Right kidney (tissue), 1 donor: ENCODE results near the gene LRRC61.
"Not testable (repeated sequence)": the region's sequence is repeated elsewhere in the genome, so short reads cannot be mapped to it uniquely, and the experiment has no call there.

Source experiments
- DNase-seq: peaks from one replicate; pipeline ENCODE4 v3.0.0-alpha.2; 2016

Gene LRRC61

DNA sequence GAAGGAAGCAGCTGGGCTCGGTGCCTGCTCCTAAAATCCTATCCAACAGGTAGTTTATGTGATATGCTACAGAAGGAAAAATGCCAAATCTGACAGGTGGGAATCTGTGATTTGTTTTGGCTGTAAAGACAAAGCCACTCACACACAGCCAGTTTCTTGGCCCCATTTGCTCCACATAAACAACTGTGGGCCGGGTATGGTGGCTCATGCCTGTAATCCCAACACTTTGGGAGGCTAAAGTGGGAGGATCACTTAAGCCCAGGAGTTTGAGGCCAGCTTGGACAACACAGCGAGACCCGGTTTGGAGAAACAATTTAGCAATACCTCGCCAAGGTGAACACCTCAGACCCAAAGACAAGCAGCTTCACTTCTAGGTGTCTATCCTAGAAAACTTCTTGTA, 16.8 kb upstream of the LRRC61 start:
- DNase-seq: not testable (repeated sequence)

DNA sequence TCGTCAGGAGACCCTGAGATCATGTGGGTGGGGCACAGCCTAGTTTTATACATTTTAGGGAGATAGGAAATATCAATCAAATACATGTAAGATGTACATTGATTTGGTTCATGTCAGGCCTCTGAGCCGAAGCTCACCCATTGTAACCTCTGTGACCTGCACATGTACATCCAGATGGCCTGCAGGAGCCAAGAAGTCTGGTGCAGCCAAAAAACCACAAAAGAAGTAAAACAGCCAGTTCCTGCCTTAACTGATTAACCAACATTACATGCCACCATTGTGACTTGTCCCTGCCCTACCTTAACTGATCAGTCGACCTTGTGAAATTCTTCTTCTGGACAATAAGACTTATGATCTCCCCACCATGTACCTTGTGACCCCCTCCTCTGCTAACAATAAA, 16.0 kb upstream of the LRRC61 start:
- DNase-seq: no peak

DNA sequence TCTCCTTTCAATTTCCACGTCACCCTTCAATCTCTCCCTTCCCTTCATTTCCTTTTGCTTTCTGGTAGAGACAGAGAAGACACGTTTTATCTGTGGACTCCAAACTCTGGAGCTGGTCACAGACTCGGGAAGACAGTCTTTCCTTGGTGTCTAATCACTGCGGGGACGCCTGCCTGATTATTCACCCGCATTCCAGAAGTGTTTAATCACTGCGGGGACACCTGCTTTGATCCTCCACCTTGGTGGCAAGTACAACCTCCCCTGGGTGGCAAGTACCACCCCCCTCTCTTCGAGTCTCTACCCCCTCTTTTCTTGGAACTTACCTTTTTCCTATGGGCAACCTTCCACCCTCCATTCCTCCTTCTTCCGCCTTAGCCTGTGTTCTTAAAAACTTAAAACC, 15.3 kb upstream of the LRRC61 start:
- no peak for DNase-seq

DNA sequence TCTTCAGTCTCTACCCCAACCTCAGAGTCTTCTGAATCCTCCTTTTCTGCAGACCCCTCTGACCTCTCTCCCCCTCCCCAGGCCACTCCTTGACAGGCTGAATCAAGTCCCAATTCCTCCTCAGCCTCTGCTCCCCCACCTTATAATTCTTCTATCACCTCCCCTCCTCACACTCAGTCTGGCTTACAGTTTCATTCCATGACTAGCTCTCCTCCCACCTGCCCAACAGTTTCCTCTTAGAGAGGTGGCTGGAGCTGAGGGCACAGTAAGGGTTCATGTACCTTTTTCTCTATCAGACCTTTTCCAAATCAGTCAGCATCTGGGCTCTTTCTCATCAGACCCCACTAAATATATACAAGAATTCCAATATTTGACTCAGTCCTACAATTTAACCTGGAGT, 14.6 kb upstream of the LRRC61 start:
- DNase-seq: no peak

GRCh38 chr7:150311146-150311545, 12.0 kb upstream of the LRRC61 start:
- no peak for DNase-seq

DNA sequence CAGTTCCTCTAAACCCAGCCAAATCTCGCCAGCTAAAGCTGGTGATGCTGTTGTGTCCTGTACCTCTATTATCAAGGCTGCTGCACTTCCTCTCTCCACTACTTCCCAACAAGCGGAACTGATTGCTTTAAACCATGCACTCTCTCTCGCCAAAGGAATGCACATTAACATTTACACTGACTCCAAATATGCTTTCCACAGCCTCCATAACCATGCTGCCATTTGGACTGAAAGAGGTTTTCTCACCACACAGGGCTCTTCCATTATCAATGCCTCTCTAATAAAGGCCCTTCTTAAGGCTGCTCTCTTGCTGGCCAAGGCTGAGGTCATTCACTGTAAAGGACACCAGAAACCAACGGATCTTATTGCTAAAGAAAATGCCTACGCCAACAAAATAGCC, 11.4 kb upstream of the LRRC61 start:
- no peak for DNase-seq

- DNase-seq: not testable (repeated sequence)
Observed at GRCh38 chr7:150312649-150313366, 10.3 kb upstream of the LRRC61 start.

DNA sequence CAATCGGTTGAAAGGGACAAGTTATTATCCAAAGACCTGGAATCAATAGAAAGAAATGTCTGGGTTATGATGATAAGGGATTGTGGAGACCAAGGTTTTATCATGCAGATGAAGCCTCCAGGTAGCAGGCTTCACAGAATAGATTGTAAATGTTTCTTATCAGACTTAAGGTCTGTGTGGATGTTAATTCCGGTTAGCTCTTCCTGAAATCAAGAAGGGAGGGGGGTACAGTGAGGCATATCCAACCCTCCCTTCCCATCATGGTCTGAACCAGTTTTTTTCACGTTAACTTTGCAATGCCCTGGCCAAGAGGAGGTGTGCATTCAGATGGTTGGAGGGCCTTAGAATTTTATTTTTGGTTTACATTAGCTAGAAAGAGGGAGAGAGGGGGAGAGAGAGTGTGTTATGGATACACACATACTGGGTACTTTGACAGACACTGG, 9.8 kb upstream of the LRRC61 start:
- DNase-seq: no peak

DNA sequence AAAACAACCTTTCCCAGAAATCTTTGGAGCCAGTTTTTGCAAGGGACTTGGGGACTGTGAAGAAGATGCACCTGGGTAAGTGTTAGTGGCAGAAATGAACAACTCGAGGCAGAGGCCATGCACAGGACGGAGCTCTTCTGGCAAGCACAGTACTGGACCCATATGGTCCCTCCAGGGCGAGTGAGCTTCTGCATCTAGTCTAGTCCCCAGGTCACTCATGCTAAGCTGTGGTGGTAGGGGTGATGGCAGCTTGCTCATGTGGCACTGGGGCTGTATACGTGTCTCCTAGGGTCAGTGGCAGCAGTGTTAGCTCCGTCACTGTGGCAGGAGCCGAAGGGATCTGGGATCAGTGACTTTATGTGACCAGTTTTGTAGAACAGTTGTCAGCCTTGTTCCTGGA, 9.3 kb upstream of the LRRC61 start:
- no peak for DNase-seq

DNA sequence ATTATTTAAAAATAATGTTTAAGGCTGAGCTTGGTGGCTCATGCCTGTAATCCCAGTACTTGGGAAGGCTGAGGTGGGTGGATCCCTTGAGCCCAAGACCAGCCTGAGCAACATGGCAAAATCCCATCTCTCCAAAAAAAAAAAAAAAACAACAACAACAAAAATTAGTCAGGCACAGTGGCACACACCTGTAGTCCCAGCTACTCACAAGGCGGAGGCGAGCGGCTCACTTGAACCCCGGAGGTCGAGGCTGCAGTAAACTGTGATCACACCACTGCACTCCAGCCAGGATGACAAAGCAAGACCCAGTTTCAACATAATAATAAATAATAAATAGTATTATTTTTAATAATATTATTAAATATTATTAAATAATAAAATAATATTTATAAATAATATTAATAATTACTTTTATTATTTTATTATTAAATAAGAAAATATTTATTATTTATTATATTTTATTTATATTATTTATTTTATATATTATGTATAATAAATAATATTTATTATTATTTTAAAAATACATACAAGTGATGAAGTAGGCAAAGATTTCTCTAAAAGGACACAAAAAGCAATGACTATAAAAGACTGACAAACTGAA, 8.4 kb upstream of the LRRC61 start:
- no peak for DNase-seq

- DNase-seq: not testable (repeated sequence)
Observed at GRCh38 chr7:150316987-150317386, 6.2 kb upstream of the LRRC61 start.

DNA sequence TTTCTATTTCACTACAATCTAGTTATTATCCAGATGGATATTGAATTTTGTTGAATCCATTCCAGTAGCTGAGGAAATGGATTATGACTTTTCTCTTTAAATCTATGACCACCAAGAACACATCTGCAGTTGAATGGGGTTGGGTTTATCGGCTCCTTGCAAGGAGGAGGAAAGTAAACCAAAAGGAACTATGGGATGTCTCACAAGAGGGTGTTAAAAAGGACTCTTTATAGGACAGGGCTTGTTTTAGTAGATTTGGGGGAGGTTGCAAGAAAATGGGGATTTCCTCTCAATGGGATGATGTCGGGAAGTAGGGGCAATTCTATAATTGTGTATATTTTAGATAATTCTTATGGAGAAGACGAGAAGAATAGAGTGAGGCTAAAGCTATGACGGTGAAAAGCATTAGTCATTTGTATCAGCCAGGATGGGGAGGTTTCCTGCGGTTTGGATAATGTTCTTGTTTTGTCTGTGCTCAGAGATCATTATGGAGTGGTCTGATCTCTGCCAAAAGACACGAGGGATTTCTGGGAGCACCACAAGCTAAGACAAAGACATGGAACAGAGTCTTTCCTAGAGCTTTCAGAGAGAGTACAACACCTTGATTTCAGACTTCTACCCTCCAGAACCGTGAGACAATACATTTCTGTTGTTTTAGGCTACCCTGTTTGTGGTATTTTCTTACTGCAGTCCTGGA, 5.3 kb upstream of the LRRC61 start:
- DNase-seq: no peak

- no peak for DNase-seq
Observed at GRCh38 chr7:150321788-150322113, 1.4 kb upstream of the LRRC61 start.

- no peak for DNase-seq
Observed at GRCh38 chr7:150322114-150322832, 882 bp upstream of the LRRC61 start.

DNA sequence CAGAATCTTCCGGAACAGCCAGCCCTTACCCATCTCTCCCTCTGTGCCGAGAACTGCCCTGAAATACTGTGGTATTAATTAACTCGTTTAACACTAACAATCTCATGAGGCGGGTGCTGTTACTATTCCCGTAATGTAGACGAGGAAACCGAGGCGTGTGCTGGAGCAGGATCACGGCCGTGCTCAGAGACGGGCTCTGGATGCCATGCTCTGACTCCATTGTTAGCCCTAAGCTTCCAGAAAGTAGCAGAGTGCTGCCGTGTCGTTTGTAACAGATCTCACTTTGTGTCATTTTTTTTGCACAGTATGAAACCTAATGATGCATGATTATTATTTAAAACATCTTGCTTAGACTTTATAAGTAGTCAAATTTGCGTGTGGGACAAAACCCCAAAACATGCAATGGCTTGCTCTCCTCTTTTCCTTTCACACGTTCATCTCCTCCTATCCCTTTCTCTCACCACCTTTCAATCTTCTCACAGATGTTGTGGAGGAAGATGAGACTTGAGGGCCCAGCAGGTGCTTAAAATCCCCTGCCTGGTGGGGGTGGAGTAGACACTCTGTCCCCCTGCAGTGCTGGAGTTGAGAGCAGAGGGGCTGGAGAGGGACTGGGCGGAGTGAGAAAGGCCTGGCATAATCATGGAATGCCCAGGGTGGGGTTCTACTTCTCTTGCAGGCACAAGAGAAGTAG, 672 bp downstream of the LRRC61 start:
- peak; percentile 53 for DNase-seq

- DNase-seq: no peak
Observed at GRCh38 chr7:150324373-150324961, 1.3 kb downstream of the LRRC61 start.

GRCh38 chr7:150325110-150325611, 2.0 kb downstream of the LRRC61 start:
- DNase-seq: no peak

GRCh38 chr7:150325901-150326300, 2.7 kb downstream of the LRRC61 start:
- DNase-seq: no peak

- no peak for DNase-seq
Observed at GRCh38 chr7:150326657-150327268, 3.6 kb downstream of the LRRC61 start.

- DNase-seq: no peak
Observed at GRCh38 chr7:150327308-150327707, 4.2 kb downstream of the LRRC61 start.

GRCh38 chr7:150329331-150330120, 6.4 kb downstream of the LRRC61 start:
- DNase-seq: no peak
